Activated CD8-positive, alpha-beta T cell treated with anti-CD3 and anti-CD28 coated beads, Interleukin-2, amount 10 ng/mL, durations not matched to agents 7 days and 5 days (primary cell): ENCODE data around the gene MT4. TPM values are rescaled to one million over a fixed set of nuclear protein-coding genes. Genes with fewer than 3 reads are reported as not detected.

ENCODE experiments used
- ATAC-seq: fragments of 150-1000 bp; cut with Tn5 transposase; one replicate; pipeline ENCODE4 v1.10.0; 2021; ENCODE audit warnings: moderate library complexity
- CTCF ChIA-PET: fragments of 350-600 bp; sonication (Branson Sonifier 250); formaldehyde crosslinking; loops from one replicate; lab custom pipeline; 2021; ENCODE audit warnings: antibody characterized with exemption; lab: Charles Lee
- POLR2A ChIA-PET: fragments of 350-600 bp; sonication (Branson Sonifier 250); formaldehyde crosslinking; loops from one replicate; lab custom pipeline; 2021; ENCODE audit warnings: antibody characterized with exemption; lab: Charles Lee
- DNase-seq: peaks from one replicate; pipeline ENCODE4 v3.0.0-alpha.2; 2020
- H3K27ac Mint-ChIP-seq: one replicate; pipeline ENCODE4 v1.8.0; 2021; ENCODE audit warnings: mild to moderate bottlenecking, mixed read lengths
- H3K27me3 Mint-ChIP-seq: one replicate; pipeline ENCODE4 v1.8.0; 2021; ENCODE audit warnings: low read depth, mixed read lengths
- H3K36me3 Mint-ChIP-seq: one replicate; pipeline ENCODE4 v1.8.0; 2021; ENCODE audit warnings: low read depth, mixed read lengths
- H3K4me1 Mint-ChIP-seq: one replicate; pipeline ENCODE4 v1.8.0; 2021; ENCODE audit warnings: low read depth, mixed read lengths
- H3K4me3 Mint-ChIP-seq: one replicate; pipeline ENCODE4 v1.8.0; 2021; ENCODE audit warnings: mild to moderate bottlenecking, mixed read lengths
- H3K9me3 Mint-ChIP-seq: one replicate; pipeline ENCODE4 v1.8.0; 2022; ENCODE audit warnings: mixed read lengths; ENCODE audit not compliant: insufficient read depth
- total RNA-seq, 2 experiments: library from RNA; stranded (reverse); gene quantifications; one replicate each; pipeline ENCODE4 v1.2.3, GENCODE V29; 2021

MT4 gene
- total RNA-seq, 2 experiments from 2014 or later: not detected

- ChIA-PET CTCF (interaction anchor here (1.1 to 1.6 kb wide), 4 partner anchors 9 to 96 kb away, joined by 4 to 10 read pairs (median 6); no protein-coding TSS in a partner anchor), POLR2A (interaction anchor here (0.7 to 1.8 kb wide), 5 partner anchors 15 to 328 kb away, joined by 3 to 7 read pairs (median 3); partner anchors contain the start of genes MT1E and MT1X)
- Mint-ChIP-seq H3K27me3 (peaks cover 7% of the 10 kb centered on the region), H3K4me1 (peaks cover 34% of the 10 kb centered on the region), H3K4me3 (no peak overlapping the region), H3K27ac (peak overlapping the region; percentile 3), H3K36me3 (peaks cover 7% of the 10 kb centered on the region), H3K9me3 (no peaks in the 10 kb centered on the region)
- no peak for ATAC-seq
- DNase-seq: no peak
Observed at GRCh38 chr16:56606071-56606475, 41.2 kb downstream of the MT4 start.

GRCh38 chr16:56606476-56607108 lies 41.7 kb downstream of the MT4 start:
- Mint-ChIP-seq H3K27ac (peak overlapping the region; percentile 87), H3K27me3 (peaks cover 4% of the 10 kb centered on the region), H3K36me3 (peaks cover 7% of the 10 kb centered on the region), H3K4me1 (peaks cover 39% of the 10 kb centered on the region), H3K4me3 (no peak overlapping the region), H3K9me3 (no peaks in the 10 kb centered on the region)
- CTCF ChIA-PET: interaction anchor here (1.5 to 1.6 kb wide), 2 partner anchors 10 to 30 kb away, joined by 4 to 10 read pairs; no protein-coding TSS in a partner anchor
- POLR2A ChIA-PET: interaction anchor here (0.7 to 2.8 kb wide), 7 partner anchors 11 to 327 kb away, joined by 3 to 13 read pairs (median 4); partner anchors contain the start of genes MT1E and MT1X
- DNase-seq (no peak), ATAC-seq (no peak)

- CTCF ChIA-PET: no interaction called here
- ATAC-seq: no peak
- H3K4me3 Mint-ChIP-seq: peak overlapping the region; percentile 39
Observed at GRCh38 chr16:56607109-56607618, 42.3 kb downstream of the MT4 start.

GRCh38 chr16:56607675-56608042 lies 42.8 kb downstream of the MT4 start:
- Mint-ChIP-seq H3K36me3 (peaks cover 7% of the 10 kb centered on the region), H3K27ac (peak overlapping the region; percentile 87), H3K4me3 (peak overlapping the region; percentile 65), H3K4me1 (peaks cover 43% of the 10 kb centered on the region), H3K9me3 (no peaks in the 10 kb centered on the region), H3K27me3 (no peaks in the 10 kb centered on the region)
- POLR2A ChIA-PET: interaction anchor here (0.9 to 2.8 kb wide), 6 partner anchors 10 to 101 kb away, joined by 3 to 13 read pairs (median 4); partner anchors contain the start of genes MT1E and MT1X
- DNase-seq (no peak), ATAC-seq (no peak)
- CTCF ChIA-PET: no interaction called here

More at GRCh38 chr16:56607109-56607618, 42.3 kb downstream of the MT4 start:
- POLR2A ChIA-PET: interaction anchor here (0.9 to 2.8 kb wide), 5 partner anchors 11 to 95 kb away, joined by 3 to 13 read pairs (median 4); partner anchors contain the start of genes MT1E and MT1X
- Mint-ChIP-seq H3K4me1 (peaks cover 41% of the 10 kb centered on the region), H3K36me3 (peaks cover 7% of the 10 kb centered on the region), H3K27ac (peak overlapping the region; percentile 87), H3K9me3 (no peaks in the 10 kb centered on the region), H3K27me3 (peaks cover 1% of the 10 kb centered on the region)
- DNase-seq: peak; percentile 49

- CTCF ChIA-PET: interaction anchor here (0.8 to 2.3 kb wide), 8 partner anchors 10 to 356 kb away, joined by 3 to 11 read pairs (median 4); partner anchors contain the start of gene MT1G
Observed at GRCh38 chr16:56608043-56608875, 43.4 kb downstream of the MT4 start, which contains the start of gene MT2A. Gene MT2A, plus strand, starts transcription at chr16:56608584. Its CDS starts 72 bp downstream, at chr16:56608656.

GRCh38 chr16:56608876-56609462 lies 44.1 kb downstream of the MT4 start:
- peak; percentile 32 for DNase-seq

More at GRCh38 chr16:56608043-56608875, 43.4 kb downstream of the MT4 start, which contains the start of gene MT2A:
- Mint-ChIP-seq H3K4me3 (peak within 1 kb of the TSS; percentile 93), H3K36me3 (peaks cover 7% of the 10 kb centered on the region), H3K27ac (peak within 1 kb of the TSS; percentile 87), H3K9me3 (no peaks in the 10 kb centered on the region), H3K4me1 (peaks cover 43% of the 10 kb centered on the region), H3K27me3 (no peaks in the 10 kb centered on the region)
- POLR2A ChIA-PET: interaction anchor here (0.9 to 6.1 kb wide), 7 partner anchors 10 to 100 kb away, joined by 3 to 56 read pairs (median 4); partner anchors contain the start of genes MT1E, MT1F and MT1X
- DNase-seq (peak; percentile 94), ATAC-seq (peak; percentile 90)

GRCh38 chr16:56609463-56609921 lies 44.6 kb downstream of the MT4 start:
- ATAC-seq: peak; percentile 57
- peak; percentile 86 for DNase-seq
- H3K9me3 Mint-ChIP-seq: no peaks in the 10 kb centered on the region
- CTCF ChIA-PET: interaction anchor here (0.6 to 4.0 kb wide), 5 partner anchors 9 to 92 kb away, joined by 3 to 14 read pairs (median 6); partner anchors contain the start of gene MT1E
- H3K27ac Mint-ChIP-seq: peak overlapping the region; percentile 85
- POLR2A ChIA-PET: interaction anchor here (1.0 to 6.1 kb wide), 6 partner anchors 9 to 380 kb away, joined by 4 to 56 read pairs (median 9); partner anchors contain the start of genes MT1E, MT1F, MT1G and MT1X
- no peaks in the 10 kb centered on the region for H3K27me3 Mint-ChIP-seq
- H3K36me3 Mint-ChIP-seq: peaks cover 7% of the 10 kb centered on the region
- peaks cover 48% of the 10 kb centered on the region for H3K4me1 Mint-ChIP-seq
- peak overlapping the region; percentile 93 for H3K4me3 Mint-ChIP-seq

More at GRCh38 chr16:56608876-56609462, 44.1 kb downstream of the MT4 start:
- Mint-ChIP-seq H3K4me3 (peak overlapping the region; percentile 93), H3K4me1 (peaks cover 43% of the 10 kb centered on the region), H3K27ac (peak overlapping the region; percentile 85), H3K27me3 (no peaks in the 10 kb centered on the region), H3K9me3 (no peaks in the 10 kb centered on the region), H3K36me3 (peaks cover 7% of the 10 kb centered on the region)
- ATAC-seq: peak; percentile 4
- ChIA-PET CTCF (interaction anchor here (0.6 to 4.0 kb wide), 10 partner anchors 9 to 355 kb away, joined by 3 to 14 read pairs (median 4); partner anchors contain the start of genes MT1E and MT1G), POLR2A (interaction anchor here (1.0 to 6.1 kb wide), 8 partner anchors 9 to 381 kb away, joined by 4 to 56 read pairs (median 4); partner anchors contain the start of genes MT1E, MT1F, MT1G and MT1X)

- Mint-ChIP-seq H3K36me3 (peaks cover 7% of the 10 kb centered on the region), H3K9me3 (no peaks in the 10 kb centered on the region), H3K27me3 (no peaks in the 10 kb centered on the region), H3K4me3 (peak overlapping the region; percentile 93), H3K27ac (peak overlapping the region; percentile 85), H3K4me1 (peaks cover 54% of the 10 kb centered on the region)
- ATAC-seq (peak; percentile 11), DNase-seq (peak; percentile 65)
- POLR2A ChIA-PET: interaction anchor here (1.0 to 6.1 kb wide), 6 partner anchors 9 to 379 kb away, joined by 3 to 56 read pairs (median 6); partner anchors contain the start of genes MT1E, MT1G, MT1X and NLRC5
- CTCF ChIA-PET: interaction anchor here (1.8 to 4.0 kb wide), 4 partner anchors 10 to 92 kb away, joined by 5 to 14 read pairs (median 11); partner anchors contain the start of gene MT1E
Observed at GRCh38 chr16:56610017-56610608, 45.2 kb downstream of the MT4 start.

- no peaks in the 10 kb centered on the region for H3K27me3 Mint-ChIP-seq
- peaks cover 60% of the 10 kb centered on the region for H3K4me1 Mint-ChIP-seq
- ChIA-PET POLR2A (interaction anchor here (1.0 to 6.1 kb wide), 5 partner anchors 10 to 320 kb away, joined by 3 to 56 read pairs (median 5); partner anchors contain the start of genes MT1E, MT1F and MT1X), CTCF (interaction anchor here (1.7 to 4.0 kb wide), 5 partner anchors 10 to 91 kb away, joined by 5 to 14 read pairs (median 7); partner anchors contain the start of gene MT1E)
- H3K36me3 Mint-ChIP-seq: peaks cover 7% of the 10 kb centered on the region
- peak overlapping the region; percentile 93 for H3K4me3 Mint-ChIP-seq
- no peaks in the 10 kb centered on the region for H3K9me3 Mint-ChIP-seq
- peak overlapping the region; percentile 85 for H3K27ac Mint-ChIP-seq
- ATAC-seq (no peak), DNase-seq (peak; percentile 59)
Observed at GRCh38 chr16:56610609-56611111, 45.8 kb downstream of the MT4 start.
